ENCODE measurements around the gene ERC1. TPM values are rescaled to one million over a fixed set of nuclear protein-coding genes. Genes with fewer than 3 reads are reported as not detected.

Gene ERC1
- total and polyA plus RNA-seq, 2 of the 4 experiments (the other 2 are of a cell fraction): 11.6 to 25.6 TPM

- no peaks in the 10 kb centered on the region for H4K20me1 ChIP-seq (ENCODE audit: insufficient read depth, low read length)
- no CpG with 5 or more reads among the region's 3 CpGs for WGBS, 2 experiments (ENCODE audit: extremely low coverage in 2 of 2, insufficient read length in 1 of 2)
- no peak overlapping the region for H4K8ac ChIP-seq (ENCODE audit: low read depth in 2 of 2, low read length in 2 of 2)
- DNase-seq (no peak), ATAC-seq (ENCODE audit: low read depth) (no peak)
- no peak overlapping the region for H3K4me3 ChIP-seq (ENCODE audit: insufficient read depth, low read depth, low read length)
- no peaks in the 10 kb centered on the region for H3K9me3 ChIP-seq (ENCODE audit: control insufficient read depth, insufficient read depth, low read length)
- H2AK9ac ChIP-seq (replicated peaks; ENCODE audit: low read depth, low read length, poor library complexity): no peak overlapping the region
- no peak overlapping the region for H3K4me2 ChIP-seq (ENCODE audit: low read depth, low read length)
- no peaks in the 10 kb centered on the region for H3K27me3 ChIP-seq (ENCODE audit: control insufficient read depth, insufficient read depth, low read length)
- H3K36me3 ChIP-seq (ENCODE audit: control insufficient read depth, insufficient read depth, low read length): peaks cover 2% of the 10 kb centered on the region; the same call in 1 of the 2 replicates
- BruUV-seq (replicated peaks): no TSS peak
- H3K18ac ChIP-seq (ENCODE audit: low read depth, low read length): no peak overlapping the region
- ChIA-PET POLR2A (ENCODE audit: unreplicated experiment) (no interaction called here), CTCF (interaction anchor here (1.0 kb wide), 1 partner anchor 161 kb away, joined by 5 read pairs; no protein-coding TSS in a partner anchor)
- no peak overlapping the region for H2BK20ac ChIP-seq (ENCODE audit: low read depth, low read length)
- H3K4me1 ChIP-seq (ENCODE audit: control insufficient read depth, insufficient read depth, low read length): peaks cover 4% of the 10 kb centered on the region
- TF ChIP-seq MAZ (IDR thresholded peaks at IDR 0.05; ENCODE audit: borderline replicate concordance, low read depth, low read length) (no peak), RAD21 (IDR thresholded peaks at IDR 0.05; ENCODE audit: low read length) (peak; percentile 22; the same call in 1 of the 2 replicates), ELK1 (IDR thresholded peaks at IDR 0.05; ENCODE audit: borderline replicate concordance, low read depth, low read length) (no peak), FOS (IDR thresholded peaks at IDR 0.05; ENCODE audit: low read depth, low read length) (no peak), NFE2L2 (IDR thresholded peaks at IDR 0.05; ENCODE audit: low read depth, low read length) (no peak), CEBPB (IDR thresholded peaks at IDR 0.05; ENCODE audit: low read depth, low read length) (no peak), SMC3 (IDR thresholded peaks at IDR 0.05; ENCODE audit: low read depth, low read length) (0 out of 2 replicates have a peak, but pooled peaks have one; percentile 18), RFX5 (IDR thresholded peaks at IDR 0.05; ENCODE audit: low read depth, low read length) (no peak)
- TF ChIP-seq, protein P1, sequence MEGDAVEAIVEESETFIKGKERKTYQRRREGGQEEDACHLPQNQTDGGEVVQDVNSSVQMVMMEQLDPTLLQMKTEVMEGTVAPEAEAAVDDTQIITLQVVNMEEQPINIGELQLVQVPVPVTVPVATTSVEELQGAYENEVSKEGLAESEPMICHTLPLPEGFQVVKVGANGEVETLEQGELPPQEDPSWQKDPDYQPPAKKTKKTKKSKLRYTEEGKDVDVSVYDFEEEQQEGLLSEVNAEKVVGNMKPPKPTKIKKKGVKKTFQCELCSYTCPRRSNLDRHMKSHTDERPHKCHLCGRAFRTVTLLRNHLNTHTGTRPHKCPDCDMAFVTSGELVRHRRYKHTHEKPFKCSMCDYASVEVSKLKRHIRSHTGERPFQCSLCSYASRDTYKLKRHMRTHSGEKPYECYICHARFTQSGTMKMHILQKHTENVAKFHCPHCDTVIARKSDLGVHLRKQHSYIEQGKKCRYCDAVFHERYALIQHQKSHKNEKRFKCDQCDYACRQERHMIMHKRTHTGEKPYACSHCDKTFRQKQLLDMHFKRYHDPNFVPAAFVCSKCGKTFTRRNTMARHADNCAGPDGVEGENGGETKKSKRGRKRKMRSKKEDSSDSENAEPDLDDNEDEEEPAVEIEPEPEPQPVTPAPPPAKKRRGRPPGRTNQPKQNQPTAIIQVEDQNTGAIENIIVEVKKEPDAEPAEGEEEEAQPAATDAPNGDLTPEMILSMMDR (conservative IDR thresholded peaks at IDR 0.05; ENCODE audit: low read depth, low read length): peak; percentile 25; the same call in 1 of the 2 replicates
- H4K5ac ChIP-seq (ENCODE audit: low read depth, low read length): no peak overlapping the region
- dilution Hi-C loops (cut with HindIII; ENCODE audit: low sequenced_read_pairs, unreplicated experiment): no loop called here
- peaks cover 11 to 15% of the 10 kb centered on the region in 2 experiments; a peak in 1 of 4 replicates for H3K79me1 ChIP-seq (ENCODE audit: low read depth in 1 of 2, low read length in 2 of 2)
- no peak overlapping the region for H3K9ac ChIP-seq (ENCODE audit: low read depth, low read length)
- no peak overlapping the region for H2BK15ac ChIP-seq (ENCODE audit: low read depth, low read length)
- no peak overlapping the region for H3K23ac ChIP-seq (ENCODE audit: low read depth, low read length)
- H2AFZ ChIP-seq (replicated peaks; ENCODE audit: low read length, poor library complexity): no peak overlapping the region
- H4K91ac ChIP-seq (ENCODE audit: insufficient read depth, low read depth, low read length): no peak overlapping the region
- H2BK120ac ChIP-seq (ENCODE audit: low read depth, low read length): no peak overlapping the region
- no peak overlapping the region for H2AK5ac ChIP-seq (ENCODE audit: low read depth, low read length)
- H3K56ac ChIP-seq (ENCODE audit: extremely low read depth, insufficient read depth, low read length): no peak overlapping the region
- in situ Hi-C loops (cut with MboI; ENCODE audit: low sequenced_read_pairs): no loop called here
- intact Hi-C loops (cut with micrococcal nuclease): no loop called here
- H2BK5ac ChIP-seq (ENCODE audit: low read depth, low read length, poor library complexity, severe bottlenecking): no peak overlapping the region
- no peak overlapping the region for H3K4ac ChIP-seq (ENCODE audit: low read depth, low read length)
- H3K27ac ChIP-seq (ENCODE audit: insufficient read depth, low read length): no peak overlapping the region
- H3K9me1 ChIP-seq (ENCODE audit: insufficient read depth, low read length): no peaks in the 10 kb centered on the region
- H3K14ac ChIP-seq (replicated peaks; ENCODE audit: low read depth, low read length): no peak overlapping the region
Observed at GRCh38 chr12:1279050-1279449, 288.0 kb downstream of the ERC1 start.
